Esophagus muscularis mucosa (tissue), 4 donors: ENCODE data around the gene PPP1R16B.

Source experiments
- CTCF ChIP-seq, 3 experiments: fragments of 200-600 bp in 2 of 3; fragments of 450-650 bp in 1 of 3; sonication (generic) in 2 of 3; IDR thresholded peaks; one replicate each; pipeline ENCODE4 v1.5.1; 2017 to 2019; ENCODE audit warnings: antibody characterized with exemption in 3 of 3, mild to moderate bottlenecking in 2 of 3, moderate library complexity in 1 of 3
- EP300 ChIP-seq: sonication (generic); formaldehyde crosslinking; IDR thresholded peaks from one replicate; pipeline ENCODE4 v1.6.1; 2017; ENCODE audit warnings: antibody characterized with exemption
- POLR2AphosphoS5 ChIP-seq, 2 donors: sonication (generic); formaldehyde crosslinking; IDR thresholded peaks; one replicate each; pipeline ENCODE4 v1.6.1; 2017; ENCODE audit warnings: antibody characterized with exemption in 2 of 2

DNA sequence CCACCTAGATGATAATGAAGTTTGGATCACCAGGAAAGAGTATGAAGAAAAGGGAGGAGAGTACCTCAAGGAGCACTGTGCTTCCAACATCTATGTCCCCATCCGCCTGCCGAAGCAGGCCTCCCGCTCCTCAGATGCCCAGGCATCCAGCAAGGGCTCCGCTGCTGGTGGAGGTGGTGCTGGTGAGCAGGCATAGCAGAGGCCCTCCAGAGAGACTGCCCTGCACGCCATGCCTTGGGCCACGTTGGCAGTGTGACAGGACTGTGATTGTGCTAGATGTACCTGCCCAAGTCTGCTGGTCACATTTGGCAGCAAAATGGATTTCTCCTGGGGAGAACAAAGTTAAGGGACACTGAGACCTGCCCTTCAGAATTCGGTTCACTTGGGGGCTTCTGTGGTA lies 33.9 kb upstream of the PPP1R16B start:
- TF ChIP-seq CTCF (IDR thresholded peaks at IDR 0.05) (no peak), POLR2AphosphoS5 (IDR thresholded peaks at IDR 0.05) (no peak), EP300 (no peak)
